OCI-M2 (cell line): ENCODE measurements around the gene AMN.

Experiments
- DNase-seq: peaks from one replicate; lab custom pipeline; 2025; ENCODE audit not compliant: unreplicated experiment; lab: John Stamatoyannopoulos, UW

Gene AMN

DNA sequence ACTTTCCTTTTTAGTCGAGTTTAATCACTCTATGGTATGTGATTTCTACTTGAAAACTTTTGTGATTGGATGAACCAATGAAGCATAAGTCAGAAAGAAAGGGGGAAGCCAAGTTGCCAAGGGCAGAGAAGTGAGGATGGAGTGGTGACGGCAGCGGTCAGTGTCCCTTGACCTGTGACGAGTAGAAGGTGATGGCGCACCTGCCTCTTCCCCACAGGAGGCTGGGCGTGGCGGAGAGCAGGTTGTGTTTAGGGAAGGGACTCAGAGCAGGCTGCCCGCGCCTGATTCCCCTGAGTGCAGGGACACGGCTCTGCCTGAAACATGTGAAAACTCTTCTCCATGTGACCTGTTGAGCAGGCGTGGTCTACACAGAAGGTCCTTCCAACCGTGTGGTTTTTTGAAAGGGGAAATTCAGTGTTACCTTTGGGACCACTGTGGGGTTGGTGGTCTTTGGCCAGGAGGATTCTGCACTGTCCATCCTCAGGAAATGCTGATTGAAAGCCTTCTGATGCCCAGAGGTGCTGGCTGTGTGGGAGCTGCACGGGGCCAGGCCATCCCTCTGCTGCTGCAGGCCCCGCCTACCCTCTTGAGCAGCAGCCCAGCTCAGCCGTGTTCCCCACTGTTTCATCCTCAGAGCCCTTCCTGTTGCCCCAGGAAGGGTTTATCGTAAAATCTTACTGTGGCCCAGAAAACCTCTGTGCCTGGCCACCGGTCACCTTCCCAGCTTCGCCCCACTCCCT lies 23.5 kb upstream of the AMN start:
- no peak for DNase-seq

GRCh38 chr14:102899516-102899900 lies 23.0 kb upstream of the AMN start:
- DNase-seq, result no peak

GRCh38 chr14:102900631-102901571 lies 21.6 kb upstream of the AMN start:
- no peak for DNase-seq

- no peak for DNase-seq
These were observed 20.8 kb upstream of the AMN start for GRCh38 chr14:102901633-102902032.

DNA sequence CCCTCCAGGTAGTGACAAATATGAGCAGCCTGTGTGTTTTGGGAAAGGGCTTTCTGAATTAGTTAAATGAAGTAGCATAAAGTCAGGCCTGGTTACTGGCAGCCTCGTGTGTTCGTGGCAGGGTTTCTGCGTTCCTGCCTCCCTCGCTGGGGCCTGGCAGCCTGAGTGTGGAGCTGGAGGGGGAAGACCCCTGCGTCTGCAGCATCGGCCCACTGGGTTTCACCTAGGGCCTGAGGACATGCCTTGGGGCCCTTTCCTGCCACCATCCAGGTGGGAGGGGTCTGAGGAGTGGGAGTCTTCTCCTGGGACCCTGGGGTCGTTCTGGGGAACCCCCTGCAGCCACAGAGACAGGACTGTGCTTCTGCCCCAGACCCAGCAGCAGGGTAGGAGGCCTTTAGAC lies 20.4 kb upstream of the AMN start:
- no peak for DNase-seq

- DNase-seq, result no peak
These were observed 19.8 kb upstream of the AMN start for GRCh38 chr14:102902523-102903247.

DNA sequence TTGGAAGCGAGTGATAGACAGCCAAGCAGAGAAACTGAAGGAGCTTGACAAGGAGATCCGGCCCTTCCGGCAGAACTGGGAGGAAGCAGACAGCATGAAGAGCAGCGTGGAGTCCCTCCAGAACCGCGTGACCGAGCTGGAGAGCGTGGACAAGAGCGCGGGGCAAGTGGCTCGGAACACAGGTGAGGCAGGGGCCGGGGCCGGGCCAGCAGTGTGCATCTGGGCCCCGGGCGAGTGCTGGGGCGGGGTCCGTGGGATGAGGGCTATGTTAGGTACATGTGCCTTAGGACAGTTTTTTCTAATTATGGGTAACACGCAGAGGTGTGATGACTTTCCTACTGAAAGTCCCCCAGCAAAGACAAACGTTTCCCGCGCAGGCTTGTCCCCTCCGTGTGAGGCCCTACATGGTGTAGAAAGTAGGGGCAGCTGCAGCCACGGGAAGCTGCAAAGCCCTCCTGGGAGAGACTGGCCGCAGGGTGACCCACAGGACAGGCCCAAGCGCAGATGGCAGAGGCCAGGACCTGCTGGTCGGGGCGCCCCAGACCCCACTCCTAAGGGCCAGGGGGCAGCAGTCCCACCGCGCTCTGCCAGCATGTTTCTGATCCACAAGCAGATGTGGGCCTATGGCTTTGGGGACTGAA lies 19.1 kb upstream of the AMN start:
- no peak for DNase-seq

- DNase-seq, result no peak
These were observed 18.5 kb upstream of the AMN start for GRCh38 chr14:102903889-102904512.

GRCh38 chr14:102905116-102906108 lies 17.1 kb upstream of the AMN start:
- DNase-seq, result no peak

GRCh38 chr14:102906616-102907302 lies 15.7 kb upstream of the AMN start:
- DNase-seq, result no peak

- no peak for DNase-seq
These were observed 15.1 kb upstream of the AMN start for GRCh38 chr14:102907303-102907844.

- no peak for DNase-seq
These were observed 14.3 kb upstream of the AMN start for GRCh38 chr14:102907980-102908730.

DNA sequence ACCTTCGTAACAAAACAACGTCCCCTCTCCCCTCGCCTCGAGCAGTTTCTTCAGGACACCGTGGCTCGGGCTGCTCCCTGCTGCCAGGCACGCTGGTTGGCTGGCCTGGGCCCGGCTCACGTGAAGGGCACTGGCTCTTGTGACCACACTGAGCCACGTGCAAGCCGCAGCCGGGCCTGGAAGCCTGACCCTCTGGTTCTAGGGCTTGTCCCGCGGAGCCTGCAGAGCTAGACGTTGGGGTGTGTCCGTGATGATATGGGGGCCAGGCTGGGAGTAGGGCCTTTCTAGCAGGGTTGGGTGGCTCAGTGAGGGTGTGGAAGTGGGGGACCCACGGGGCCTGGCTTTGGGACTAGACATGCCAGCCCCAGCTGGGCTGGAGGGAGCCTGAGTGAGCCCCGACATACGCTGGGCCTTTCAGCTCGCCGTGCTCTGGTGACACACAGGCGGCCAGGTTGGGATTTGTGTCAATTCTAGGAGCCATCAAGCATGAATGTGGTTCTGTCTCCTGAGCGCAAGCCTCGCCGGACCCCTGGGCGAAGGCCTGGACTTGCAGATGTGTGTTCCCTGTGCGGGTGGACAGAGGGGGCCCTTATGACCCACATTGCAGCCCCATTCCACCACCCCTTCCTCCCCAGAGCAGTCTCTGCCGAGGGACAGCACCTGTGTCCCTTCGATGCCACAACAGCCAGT lies 13.6 kb upstream of the AMN start:
- DNase-seq, result no peak

DNA sequence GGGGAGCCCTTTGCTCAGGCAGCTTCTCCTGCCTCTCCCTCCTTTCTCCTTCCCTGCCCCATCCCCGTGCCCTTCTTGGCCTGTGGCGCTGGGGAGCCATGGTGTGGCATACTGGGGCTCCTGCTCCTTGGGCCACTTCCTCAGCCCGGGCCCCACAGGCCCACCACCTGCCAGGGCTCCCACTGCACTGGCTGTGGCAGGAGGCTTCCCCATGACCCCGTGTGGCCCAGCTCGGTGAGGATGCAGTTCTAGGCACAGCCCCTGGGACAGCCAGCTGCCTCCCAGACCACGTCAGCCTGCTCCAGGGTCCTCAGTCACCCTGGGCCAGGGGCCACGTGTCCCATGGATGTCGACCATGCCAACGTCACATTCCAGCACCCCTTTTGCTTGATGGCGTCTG lies 13.0 kb upstream of the AMN start:
- DNase-seq, result no peak

DNA sequence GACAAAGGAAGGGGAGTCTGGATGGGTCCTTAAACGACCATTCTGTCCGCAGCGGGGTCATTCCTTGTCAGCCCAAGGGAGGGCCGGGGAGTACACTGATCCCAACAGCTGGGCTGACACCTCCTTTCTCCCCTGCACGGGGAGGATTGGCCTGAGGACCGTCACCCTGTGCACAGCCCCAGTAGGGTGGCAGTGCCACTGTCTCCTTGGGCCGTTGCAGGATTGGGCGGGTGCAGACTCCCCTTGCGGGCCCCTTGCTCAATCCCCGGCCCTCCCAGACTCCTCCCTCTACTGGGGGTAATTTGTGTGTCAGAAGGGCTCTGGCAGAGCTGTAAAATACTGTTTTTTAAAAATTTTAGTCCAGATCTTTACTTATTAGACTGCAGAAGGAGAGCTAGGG lies 12.6 kb upstream of the AMN start:
- no peak for DNase-seq

DNA sequence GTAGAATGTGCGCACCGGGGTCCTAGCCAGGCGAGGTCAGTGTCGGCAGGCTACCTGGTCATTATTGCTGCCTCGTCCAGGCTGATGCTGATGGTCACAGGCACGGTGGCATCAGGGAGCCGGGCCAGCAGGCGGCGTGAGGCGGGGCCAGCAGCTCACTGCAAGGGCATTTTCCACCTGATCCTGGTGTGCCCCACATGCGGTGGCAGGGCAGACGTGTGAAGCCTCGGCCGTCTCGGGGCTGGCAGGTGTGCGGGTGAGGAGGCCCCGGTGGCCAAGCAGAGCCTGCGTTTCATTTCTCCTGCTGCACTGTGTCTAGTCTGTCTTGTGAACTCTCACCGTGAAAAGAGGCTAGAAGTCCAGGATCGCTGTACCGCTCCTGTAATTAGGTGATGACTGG lies 12.0 kb upstream of the AMN start:
- no peak for DNase-seq

DNA sequence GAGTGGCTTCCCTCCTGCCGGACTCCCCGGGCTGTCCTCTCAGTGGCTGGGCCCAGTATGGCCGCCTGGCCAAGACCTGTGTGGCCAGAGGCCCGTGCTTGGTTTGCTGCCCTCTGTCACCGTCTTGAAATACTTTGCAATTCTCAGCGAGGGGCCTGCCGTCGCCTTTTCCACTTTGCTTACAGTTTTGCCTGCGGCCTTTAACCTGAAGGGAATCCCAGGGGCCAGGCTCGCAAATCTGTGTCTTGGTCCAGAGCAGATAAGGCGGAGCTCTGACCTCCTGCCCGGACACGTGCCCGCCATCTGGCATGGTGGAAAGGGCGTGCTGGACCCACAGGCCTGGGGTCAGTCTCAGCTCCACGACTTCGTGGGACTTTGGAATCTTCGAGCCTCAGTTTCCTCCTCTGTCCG lies 10.9 kb upstream of the AMN start:
- no peak for DNase-seq
